ENCODE measurements around the gene ZNF700.
"Not testable (repeated sequence)": the region's sequence is repeated elsewhere in the genome, so short reads cannot be mapped to it uniquely, and the experiment has no call there.

The ZNF700 gene

GRCh38 chr19:11924886-11925650 is at the start of gene ZNF700:
TSS of gene ZNF700 (plus strand) at chr19:11925107. CDS start at chr19:11925211, 104 bp downstream.
- DNase-seq: peak; percentile 93

- DNase-seq: not testable (repeated sequence)
These were observed 45.1 kb upstream of the ZNF700 start for GRCh38 chr19:11879687-11880266.

- no peak for DNase-seq
These were observed 44.3 kb upstream of the ZNF700 start for GRCh38 chr19:11880598-11880997.

- peak; percentile 55 for DNase-seq
These were observed 43.6 kb upstream of the ZNF700 start for GRCh38 chr19:11881151-11881800.

- no peak for DNase-seq
These were observed 42.3 kb upstream of the ZNF700 start for GRCh38 chr19:11882606-11883005.

GRCh38 chr19:11887234-11887610 is 37.7 kb upstream of the ZNF700 start:
- no peak for DNase-seq

GRCh38 chr19:11887611-11888531 is 37.0 kb upstream of the ZNF700 start, which contains the start of gene ZNF69:
TSS of gene ZNF69 (plus strand) at chr19:11887782. CDS start at chr19:11887924, 142 bp downstream.
- DNase-seq: peak; percentile 77

- DNase-seq: not testable (repeated sequence)
These were observed 35.0 kb upstream of the ZNF700 start for GRCh38 chr19:11889901-11890300.

- DNase-seq: no peak
These were observed 34.3 kb upstream of the ZNF700 start for GRCh38 chr19:11890634-11891033.

- no peak for DNase-seq
These were observed 30.1 kb upstream of the ZNF700 start for GRCh38 chr19:11894851-11895250.

GRCh38 chr19:11902228-11902627 is 22.7 kb upstream of the ZNF700 start:
- DNase-seq: no peak

GRCh38 chr19:11905928-11906327 is 19.0 kb upstream of the ZNF700 start:
- no peak for DNase-seq

- DNase-seq: not testable (repeated sequence)
These were observed 13.0 kb upstream of the ZNF700 start for GRCh38 chr19:11911937-11912336.

GRCh38 chr19:11914417-11915051 is 10.4 kb upstream of the ZNF700 start:
- DNase-seq: not testable (repeated sequence)

GRCh38 chr19:11921852-11922495 is 2.9 kb upstream of the ZNF700 start:
- DNase-seq: no peak

- DNase-seq: not testable (repeated sequence)
These were observed 812 bp downstream of the ZNF700 start for GRCh38 chr19:11925651-11926187.

GRCh38 chr19:11927227-11927626 is 2.3 kb downstream of the ZNF700 start:
- no peak for DNase-seq

- no peak for DNase-seq
These were observed 6.1 kb downstream of the ZNF700 start for GRCh38 chr19:11931051-11931450.

GRCh38 chr19:11931513-11931912 is 6.6 kb downstream of the ZNF700 start:
- DNase-seq: no peak

- not testable (repeated sequence) for DNase-seq
These were observed 10.9 kb downstream of the ZNF700 start for GRCh38 chr19:11935829-11936228.

- not testable (repeated sequence) for DNase-seq
These were observed 13.5 kb downstream of the ZNF700 start for GRCh38 chr19:11938383-11938782.

Measured in midbrain (tissue), 1 donor.